Thyroid gland (tissue), 4 donors: ENCODE results near the gene DUSP22.

Experiments
- POLR2A ChIP-seq, 2 donors: fragments of 450-650 bp; IDR thresholded peaks; one replicate each; pipeline ENCODE4 v1.6.1; 2017; ENCODE audit warnings: antibody characterized with exemption in 2 of 2, mild to moderate bottlenecking in 2 of 2, moderate library complexity in 1 of 2
- TF ChIP-seq, protein P1 (sequence below), 6 experiments: fragments of 200-600 bp in 3 of 6; fragments of 450-650 bp in 3 of 6; sonication (generic) in 3 of 6; IDR thresholded peaks; one replicate each; pipeline ENCODE4 v1.5.1; 2016 to 2019; ENCODE audit warnings: antibody characterized with exemption in 6 of 6, mild to moderate bottlenecking in 2 of 6, inconsistent platforms in 1 of 6, moderate library complexity in 1 of 6

- TF ChIP-seq, protein P1, sequence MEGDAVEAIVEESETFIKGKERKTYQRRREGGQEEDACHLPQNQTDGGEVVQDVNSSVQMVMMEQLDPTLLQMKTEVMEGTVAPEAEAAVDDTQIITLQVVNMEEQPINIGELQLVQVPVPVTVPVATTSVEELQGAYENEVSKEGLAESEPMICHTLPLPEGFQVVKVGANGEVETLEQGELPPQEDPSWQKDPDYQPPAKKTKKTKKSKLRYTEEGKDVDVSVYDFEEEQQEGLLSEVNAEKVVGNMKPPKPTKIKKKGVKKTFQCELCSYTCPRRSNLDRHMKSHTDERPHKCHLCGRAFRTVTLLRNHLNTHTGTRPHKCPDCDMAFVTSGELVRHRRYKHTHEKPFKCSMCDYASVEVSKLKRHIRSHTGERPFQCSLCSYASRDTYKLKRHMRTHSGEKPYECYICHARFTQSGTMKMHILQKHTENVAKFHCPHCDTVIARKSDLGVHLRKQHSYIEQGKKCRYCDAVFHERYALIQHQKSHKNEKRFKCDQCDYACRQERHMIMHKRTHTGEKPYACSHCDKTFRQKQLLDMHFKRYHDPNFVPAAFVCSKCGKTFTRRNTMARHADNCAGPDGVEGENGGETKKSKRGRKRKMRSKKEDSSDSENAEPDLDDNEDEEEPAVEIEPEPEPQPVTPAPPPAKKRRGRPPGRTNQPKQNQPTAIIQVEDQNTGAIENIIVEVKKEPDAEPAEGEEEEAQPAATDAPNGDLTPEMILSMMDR (IDR thresholded peaks at IDR 0.05): no peak
- no peak for TF ChIP-seq POLR2A (IDR thresholded peaks at IDR 0.05)
Observed at GRCh38 chr6:282867-283416, 9.3 kb upstream of the DUSP22 start.
